Measurements from ENCODE around the gene MS4A4E. TPM values are rescaled to one million over a fixed set of nuclear protein-coding genes. Genes with fewer than 3 reads are reported as not detected.

MS4A4E gene
- polyA plus RNA-seq, 1 donor (not counting 4 experiments of a cell fraction or from before 2014, with no cell fraction given) = not detected

DNA sequence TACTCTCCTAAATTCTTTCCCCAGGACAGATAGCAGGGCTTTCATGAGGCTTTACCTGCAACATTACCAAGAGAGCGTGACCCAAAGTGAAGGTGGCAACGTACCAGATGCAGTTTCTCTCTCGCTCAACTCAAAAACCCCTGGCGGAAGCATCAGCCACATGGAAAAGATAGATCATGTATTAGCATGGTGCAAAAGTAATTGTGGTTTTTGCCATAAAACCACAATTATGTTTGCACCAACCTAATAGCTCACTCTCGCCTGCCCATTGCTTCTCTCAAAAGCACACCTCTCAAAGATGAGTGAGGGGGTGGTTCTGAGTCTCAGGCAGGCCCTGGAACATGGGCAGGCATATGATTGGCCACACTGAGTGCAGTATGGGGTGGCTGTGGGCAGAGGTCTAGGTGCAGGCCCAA, 67.1 kb downstream of the MS4A4E start:
- TF ChIP-seq, protein P1, sequence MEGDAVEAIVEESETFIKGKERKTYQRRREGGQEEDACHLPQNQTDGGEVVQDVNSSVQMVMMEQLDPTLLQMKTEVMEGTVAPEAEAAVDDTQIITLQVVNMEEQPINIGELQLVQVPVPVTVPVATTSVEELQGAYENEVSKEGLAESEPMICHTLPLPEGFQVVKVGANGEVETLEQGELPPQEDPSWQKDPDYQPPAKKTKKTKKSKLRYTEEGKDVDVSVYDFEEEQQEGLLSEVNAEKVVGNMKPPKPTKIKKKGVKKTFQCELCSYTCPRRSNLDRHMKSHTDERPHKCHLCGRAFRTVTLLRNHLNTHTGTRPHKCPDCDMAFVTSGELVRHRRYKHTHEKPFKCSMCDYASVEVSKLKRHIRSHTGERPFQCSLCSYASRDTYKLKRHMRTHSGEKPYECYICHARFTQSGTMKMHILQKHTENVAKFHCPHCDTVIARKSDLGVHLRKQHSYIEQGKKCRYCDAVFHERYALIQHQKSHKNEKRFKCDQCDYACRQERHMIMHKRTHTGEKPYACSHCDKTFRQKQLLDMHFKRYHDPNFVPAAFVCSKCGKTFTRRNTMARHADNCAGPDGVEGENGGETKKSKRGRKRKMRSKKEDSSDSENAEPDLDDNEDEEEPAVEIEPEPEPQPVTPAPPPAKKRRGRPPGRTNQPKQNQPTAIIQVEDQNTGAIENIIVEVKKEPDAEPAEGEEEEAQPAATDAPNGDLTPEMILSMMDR (optimal IDR thresholded peaks at IDR 0.05 in 1 of 3, IDR thresholded peaks at IDR 0.05 in 1 of 3, conservative IDR thresholded peaks at IDR 0.05 in 1 of 3; ENCODE audit: extremely low read depth in 1 of 3, insufficient read depth in 2 of 3, low read length in 3 of 3) = no peak
- TF ChIP-seq EZH2 (IDR thresholded peaks at IDR 0.05; ENCODE audit: low read length) = no peak
- Histone ChIP-seq H3K4me3 (ENCODE audit: control insufficient read depth in 2 of 3, extremely low read depth in 1 of 3, insufficient read depth in 2 of 3, low read depth in 1 of 3, low read length in 3 of 3) (no peak overlapping the region), H3K27ac (ENCODE audit: control insufficient read depth, insufficient read depth, low read length) (no peak overlapping the region), H3K9ac (ENCODE audit: control insufficient read depth, extremely low read depth, insufficient read depth, low read length) (no peak overlapping the region), H3K36me3 (ENCODE audit: control insufficient read depth in 2 of 2, extremely low read depth in 1 of 2, insufficient read depth in 2 of 2, low read length in 2 of 2) (no peaks in the 10 kb centered on the region), H3K9me3 (ENCODE audit: control insufficient read depth, low read depth, low read length) (no peaks in the 10 kb centered on the region), H3K27me3 (ENCODE audit: control insufficient read depth, extremely low read depth, insufficient read depth, low read length) (no peaks in the 10 kb centered on the region), H3K4me2 (ENCODE audit: control insufficient read depth, extremely low read depth, insufficient read depth, low read depth, low read length) (no peak overlapping the region), H3K9me1 (ENCODE audit: control insufficient read depth, extremely low read depth, insufficient read depth, low read length) (no peaks in the 10 kb centered on the region), H2AFZ (ENCODE audit: control insufficient read depth, low read length) (no peak overlapping the region), H3K4me1 (ENCODE audit: control insufficient read depth, extremely low read depth, insufficient read depth, low read length) (no peaks in the 10 kb centered on the region), H3K79me2 (ENCODE audit: control insufficient read depth, insufficient read depth, low read length) (no peaks in the 10 kb centered on the region), H4K20me1 (ENCODE audit: control insufficient read depth, extremely low read depth, insufficient read depth, low read length) (no peaks in the 10 kb centered on the region)
- dilution Hi-C loops (cut with MboI; ENCODE audit: extremely low pct_ligation_motif_present, low sequenced_read_pairs) = no loop called here
- no peak for DNase-seq (ENCODE audit: low read depth, low spot score)
- FAIRE-seq = no peak

DNA sequence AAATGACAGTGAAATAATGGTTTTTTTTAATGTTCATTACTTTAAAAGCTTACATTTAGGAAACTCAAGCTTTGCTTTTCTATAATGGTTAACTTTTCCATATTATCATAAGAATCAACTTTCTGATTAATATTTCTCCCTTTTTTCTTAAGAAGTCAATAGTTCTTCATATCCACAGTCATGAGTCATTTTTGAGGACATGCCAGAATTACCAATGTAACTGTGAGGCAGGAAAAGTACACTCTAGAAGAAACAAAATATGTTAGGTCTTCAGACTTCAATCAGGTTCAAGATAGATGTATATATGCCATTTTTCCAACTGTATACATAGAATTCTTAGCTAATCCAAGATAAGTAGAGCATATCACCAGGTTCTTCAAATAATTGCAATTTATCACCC, 70.9 kb downstream of the MS4A4E start:
- no peak overlapping the region for H2AFZ ChIP-seq (ENCODE audit: control insufficient read depth, low read length)
- TF ChIP-seq, protein P1 (optimal IDR thresholded peaks at IDR 0.05 in 1 of 3, IDR thresholded peaks at IDR 0.05 in 1 of 3, conservative IDR thresholded peaks at IDR 0.05 in 1 of 3; ENCODE audit: extremely low read depth in 1 of 3, insufficient read depth in 2 of 3, low read length in 3 of 3) = no peak
- no peak for TF ChIP-seq EZH2 (IDR thresholded peaks at IDR 0.05; ENCODE audit: low read length)
- H3K9ac ChIP-seq (ENCODE audit: control insufficient read depth, extremely low read depth, insufficient read depth, low read length) = no peak overlapping the region
- H3K4me3 ChIP-seq (ENCODE audit: control insufficient read depth in 2 of 3, extremely low read depth in 1 of 3, insufficient read depth in 2 of 3, low read depth in 1 of 3, low read length in 3 of 3) = no peak overlapping the region
- H3K79me2 ChIP-seq (ENCODE audit: control insufficient read depth, insufficient read depth, low read length) = no peaks in the 10 kb centered on the region
- dilution Hi-C loops (cut with MboI; ENCODE audit: extremely low pct_ligation_motif_present, low sequenced_read_pairs) = no loop called here
- no peaks in the 10 kb centered on the region for H4K20me1 ChIP-seq (ENCODE audit: control insufficient read depth, extremely low read depth, insufficient read depth, low read length)
- no peaks in the 10 kb centered on the region for H3K4me1 ChIP-seq (ENCODE audit: control insufficient read depth, extremely low read depth, insufficient read depth, low read length)
- H3K27me3 ChIP-seq (ENCODE audit: control insufficient read depth, extremely low read depth, insufficient read depth, low read length) = no peaks in the 10 kb centered on the region
- no peaks in the 10 kb centered on the region for H3K36me3 ChIP-seq (ENCODE audit: control insufficient read depth in 2 of 2, extremely low read depth in 1 of 2, insufficient read depth in 2 of 2, low read length in 2 of 2)
- no peak overlapping the region for H3K4me2 ChIP-seq (ENCODE audit: control insufficient read depth, extremely low read depth, insufficient read depth, low read depth, low read length)
- no peaks in the 10 kb centered on the region for H3K9me1 ChIP-seq (ENCODE audit: control insufficient read depth, extremely low read depth, insufficient read depth, low read length)
- H3K27ac ChIP-seq (ENCODE audit: control insufficient read depth, insufficient read depth, low read length) = no peak overlapping the region
- DNase-seq (ENCODE audit: low read depth, low spot score) (no peak), FAIRE-seq (no peak)
- no peaks in the 10 kb centered on the region for H3K9me3 ChIP-seq (ENCODE audit: control insufficient read depth, low read depth, low read length)
